Measurements from ENCODE around the gene RHEX.
"Not testable (repeated sequence)": the region's sequence is repeated elsewhere in the genome, so short reads cannot be mapped to it uniquely, and the experiment has no call there.

RHEX gene

GRCh38 chr1:206052919-206053610, at the start of gene RHEX:
Gene RHEX, plus strand, starts transcription at chr1:206053173. Its CDS starts 44,656 bp downstream, at chr1:206097829.
- not testable (repeated sequence) for H3K4me3 ChIP-seq (ENCODE audit: low read depth in 1 of 2, low read length in 2 of 2); H3K27ac ChIP-seq (ENCODE audit: low read length); H3K9me3 ChIP-seq (ENCODE audit: control insufficient read depth in 1 of 2, low read length in 2 of 2); H3K4me1 ChIP-seq (ENCODE audit: control insufficient read depth in 1 of 2, insufficient read depth in 2 of 2, low read length in 2 of 2); H3K36me3 ChIP-seq (ENCODE audit: control insufficient read depth in 1 of 2, insufficient read depth in 2 of 2, low read length in 2 of 2); H3K27me3 ChIP-seq (ENCODE audit: low read depth, low read length)

DNA sequence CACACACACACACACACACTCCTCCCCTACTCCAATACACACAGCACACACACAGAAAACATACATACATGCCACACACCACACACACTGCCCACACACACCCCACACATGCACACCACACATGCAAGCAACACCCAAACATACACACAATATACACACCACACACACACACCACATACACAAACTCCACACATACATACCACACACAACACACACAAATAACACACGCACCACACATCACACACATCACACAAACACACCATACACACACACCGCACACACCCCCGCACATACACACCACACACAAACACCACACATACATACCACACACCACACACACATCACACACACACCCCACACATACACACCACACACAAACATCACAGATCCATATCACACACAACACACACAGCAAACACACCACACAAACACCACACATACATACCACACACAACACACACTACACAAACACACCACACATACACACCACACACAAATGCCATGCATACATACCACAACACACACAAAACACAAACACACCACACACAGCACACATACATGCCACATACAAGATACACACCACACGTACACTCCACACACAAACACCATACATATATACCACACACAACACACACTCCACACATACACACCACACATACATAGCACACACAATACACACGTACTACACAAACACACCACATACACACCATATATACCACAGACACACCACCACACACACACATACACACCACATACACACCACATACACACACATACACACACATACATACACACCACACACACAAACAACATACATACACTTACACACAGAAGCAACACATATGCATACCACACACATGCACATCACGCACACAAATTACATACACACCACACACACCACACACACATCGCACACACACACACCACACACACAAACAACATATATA, 48.8 kb upstream of the RHEX start:
- Histone ChIP-seq H3K27ac (ENCODE audit: low read length) (no peak overlapping the region), H3K4me1 (ENCODE audit: control insufficient read depth in 1 of 2, insufficient read depth in 2 of 2, low read length in 2 of 2) (peaks cover 0 to 12% of the 10 kb centered on the region in 2 donors), H3K36me3 (ENCODE audit: control insufficient read depth in 1 of 2, insufficient read depth in 2 of 2, low read length in 2 of 2) (no peaks in the 10 kb centered on the region), H3K27me3 (ENCODE audit: low read depth, low read length) (no peaks in the 10 kb centered on the region), H3K9me3 (ENCODE audit: control insufficient read depth in 1 of 2, low read length in 2 of 2) (no peaks in the 10 kb centered on the region), H3K4me3 (ENCODE audit: low read depth in 1 of 2, low read length in 2 of 2) (no peak overlapping the region)

GRCh38 chr1:206004826-206005225, 48.1 kb upstream of the RHEX start:
- H3K27me3 ChIP-seq (ENCODE audit: low read depth, low read length) = no peaks in the 10 kb centered on the region
- no peak overlapping the region for H3K4me3 ChIP-seq (ENCODE audit: low read depth in 1 of 2, low read length in 2 of 2)
- H3K27ac ChIP-seq (ENCODE audit: low read length) = no peak overlapping the region
- no peaks in the 10 kb centered on the region for H3K36me3 ChIP-seq (ENCODE audit: control insufficient read depth in 1 of 2, insufficient read depth in 2 of 2, low read length in 2 of 2)
- no peaks in the 10 kb centered on the region for H3K9me3 ChIP-seq (ENCODE audit: control insufficient read depth in 1 of 2, low read length in 2 of 2)
- H3K4me1 ChIP-seq (ENCODE audit: control insufficient read depth in 1 of 2, insufficient read depth in 2 of 2, low read length in 2 of 2) = peaks cover 0 to 12% of the 10 kb centered on the region in 2 donors

GRCh38 chr1:206005234-206005633, 47.7 kb upstream of the RHEX start:
- Histone ChIP-seq H3K36me3 (ENCODE audit: control insufficient read depth in 1 of 2, insufficient read depth in 2 of 2, low read length in 2 of 2) (no peaks in the 10 kb centered on the region), H3K9me3 (ENCODE audit: control insufficient read depth in 1 of 2, low read length in 2 of 2) (no peaks in the 10 kb centered on the region), H3K4me1 (ENCODE audit: control insufficient read depth in 1 of 2, insufficient read depth in 2 of 2, low read length in 2 of 2) (peaks cover 0 to 12% of the 10 kb centered on the region in 2 donors)

GRCh38 chr1:206005778-206006180, 47.2 kb upstream of the RHEX start:
- Histone ChIP-seq H3K9me3 (ENCODE audit: control insufficient read depth in 1 of 2, low read length in 2 of 2) (no peaks in the 10 kb centered on the region), H3K27me3 (ENCODE audit: low read depth, low read length) (no peaks in the 10 kb centered on the region), H3K4me3 (ENCODE audit: low read depth in 1 of 2, low read length in 2 of 2) (no peak overlapping the region), H3K27ac (ENCODE audit: low read length) (no peak overlapping the region), H3K36me3 (ENCODE audit: control insufficient read depth in 1 of 2, insufficient read depth in 2 of 2, low read length in 2 of 2) (no peaks in the 10 kb centered on the region), H3K4me1 (ENCODE audit: control insufficient read depth in 1 of 2, insufficient read depth in 2 of 2, low read length in 2 of 2) (peaks cover 0 to 12% of the 10 kb centered on the region in 2 donors)

More at GRCh38 chr1:206005234-206005633, 47.7 kb upstream of the RHEX start:
- Histone ChIP-seq H3K27ac (ENCODE audit: low read length) (no peak overlapping the region), H3K27me3 (ENCODE audit: low read depth, low read length) (no peaks in the 10 kb centered on the region), H3K4me3 (ENCODE audit: low read depth in 1 of 2, low read length in 2 of 2) (no peak overlapping the region)

DNA sequence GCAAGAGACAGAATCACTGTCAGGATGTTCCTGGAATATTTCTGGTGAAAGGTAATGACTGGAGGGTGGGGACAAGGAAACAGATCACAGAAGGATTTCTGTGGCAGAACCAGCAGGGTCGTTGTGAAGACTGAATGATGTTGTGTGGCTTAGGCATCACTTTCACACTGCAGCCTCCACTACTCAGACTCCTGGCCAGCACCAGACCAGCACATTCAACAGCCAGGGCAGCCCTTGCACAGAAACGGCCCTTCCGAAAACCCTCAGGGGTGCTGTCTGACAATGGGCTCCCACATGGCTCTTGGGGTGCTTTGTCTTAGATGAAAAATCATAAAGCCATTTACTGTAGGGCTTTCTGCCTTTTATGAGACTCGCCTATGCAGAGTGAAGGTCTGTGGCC, 46.0 kb upstream of the RHEX start:
- H3K27ac ChIP-seq (ENCODE audit: low read length) = no peak overlapping the region
- no peaks in the 10 kb centered on the region for H3K36me3 ChIP-seq (ENCODE audit: control insufficient read depth in 1 of 2, insufficient read depth in 2 of 2, low read length in 2 of 2)
- H3K4me1 ChIP-seq (ENCODE audit: control insufficient read depth in 1 of 2, insufficient read depth in 2 of 2, low read length in 2 of 2) = peaks cover 0 to 13% of the 10 kb centered on the region in 2 donors
- no peak overlapping the region for H3K4me3 ChIP-seq (ENCODE audit: low read depth in 1 of 2, low read length in 2 of 2)
- no peaks in the 10 kb centered on the region for H3K27me3 ChIP-seq (ENCODE audit: low read depth, low read length)
- no peaks in the 10 kb centered on the region for H3K9me3 ChIP-seq (ENCODE audit: control insufficient read depth in 1 of 2, low read length in 2 of 2)

DNA sequence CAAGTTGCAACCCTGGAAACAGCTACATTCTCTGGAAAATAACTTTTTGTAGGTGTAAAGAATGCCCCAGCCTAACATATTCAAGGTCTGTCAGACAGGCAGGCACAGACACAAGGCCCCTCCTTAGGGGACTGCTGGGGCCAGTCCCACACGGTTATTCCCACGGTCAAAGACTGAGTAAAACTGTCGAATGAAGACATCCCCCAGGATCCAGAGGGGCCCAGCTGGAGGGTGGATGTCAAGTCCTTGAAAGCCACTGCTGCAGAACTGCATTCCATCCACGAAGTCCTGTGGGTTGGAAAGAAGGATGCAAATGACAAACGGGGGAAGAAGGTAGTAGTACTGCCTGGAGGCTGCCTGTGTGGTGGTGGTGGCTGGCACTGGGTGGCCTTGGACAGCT, 42.9 kb upstream of the RHEX start:
- no peak overlapping the region for H3K27ac ChIP-seq (ENCODE audit: low read length)
- H3K27me3 ChIP-seq (ENCODE audit: low read depth, low read length) = no peaks in the 10 kb centered on the region
- H3K4me3 ChIP-seq (ENCODE audit: low read depth in 1 of 2, low read length in 2 of 2) = no peak overlapping the region
- H3K36me3 ChIP-seq (ENCODE audit: control insufficient read depth in 1 of 2, insufficient read depth in 2 of 2, low read length in 2 of 2) = no peaks in the 10 kb centered on the region
- H3K9me3 ChIP-seq (ENCODE audit: control insufficient read depth in 1 of 2, low read length in 2 of 2) = no peaks in the 10 kb centered on the region
- peaks cover 0 to 9% of the 10 kb centered on the region in 2 donors for H3K4me1 ChIP-seq (ENCODE audit: control insufficient read depth in 1 of 2, insufficient read depth in 2 of 2, low read length in 2 of 2)

DNA sequence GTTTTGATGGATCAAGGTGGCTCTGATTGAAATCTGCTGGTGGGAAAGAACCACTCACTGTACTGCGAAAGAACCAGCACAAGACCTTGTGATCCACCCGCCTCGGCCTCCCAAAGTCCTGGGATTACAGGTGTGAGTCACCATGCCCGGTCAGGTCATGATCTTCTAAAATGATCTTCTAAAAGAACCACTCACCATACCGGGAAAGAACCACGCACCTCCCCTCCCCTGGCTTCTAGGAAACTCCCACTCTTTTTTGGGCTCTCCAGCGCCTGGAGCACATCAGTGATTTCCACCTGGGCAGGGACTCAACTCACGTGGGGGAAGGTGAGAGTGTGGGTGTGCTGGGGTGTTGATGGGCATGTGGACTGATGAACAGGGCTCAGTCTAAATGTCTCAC, 41.9 kb upstream of the RHEX start:
- H3K4me1 ChIP-seq (ENCODE audit: control insufficient read depth in 1 of 2, insufficient read depth in 2 of 2, low read length in 2 of 2) = peaks cover 0 to 9% of the 10 kb centered on the region in 2 donors
- no peaks in the 10 kb centered on the region for H3K9me3 ChIP-seq (ENCODE audit: control insufficient read depth in 1 of 2, low read length in 2 of 2)
- no peaks in the 10 kb centered on the region for H3K36me3 ChIP-seq (ENCODE audit: control insufficient read depth in 1 of 2, insufficient read depth in 2 of 2, low read length in 2 of 2)
- no peaks in the 10 kb centered on the region for H3K27me3 ChIP-seq (ENCODE audit: low read depth, low read length)
- no peak overlapping the region for H3K27ac ChIP-seq (ENCODE audit: low read length)
- no peak overlapping the region for H3K4me3 ChIP-seq (ENCODE audit: low read depth in 1 of 2, low read length in 2 of 2)

DNA sequence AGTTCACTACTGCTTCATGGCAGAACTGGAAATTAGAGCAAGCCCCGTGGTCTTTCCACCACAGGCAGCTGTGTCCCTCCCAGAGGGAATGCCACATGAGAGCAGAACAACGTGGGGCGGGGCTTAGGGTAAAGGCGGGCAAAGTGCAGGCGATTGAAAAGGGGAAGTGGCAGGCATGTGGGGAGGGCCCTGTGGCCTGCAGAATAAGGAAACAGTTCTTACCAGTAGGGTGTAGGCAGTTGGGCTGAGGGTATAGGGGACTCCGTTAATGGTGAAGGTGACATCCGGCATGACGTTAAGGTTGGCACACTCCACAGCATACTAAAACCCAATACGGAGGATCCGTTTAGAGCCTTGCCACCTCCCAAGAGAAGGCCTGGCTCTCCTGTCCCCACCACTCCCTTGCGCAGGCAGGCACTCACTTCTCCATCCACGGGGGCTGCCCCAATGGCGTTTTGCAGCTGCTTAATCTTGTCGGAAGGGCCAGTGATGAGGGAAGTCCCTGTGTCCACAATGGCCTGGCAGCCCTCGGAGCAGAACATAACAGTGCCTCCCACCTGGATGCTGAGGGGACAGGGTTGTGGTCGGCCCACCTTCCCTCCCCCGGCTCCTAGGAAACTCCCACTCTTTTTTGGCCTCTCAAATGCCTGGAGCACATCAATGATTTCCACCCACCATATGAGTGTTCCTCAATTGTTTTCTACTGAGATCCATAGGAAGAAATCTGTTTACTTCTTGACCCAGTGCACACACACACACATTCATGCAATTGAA, 40.7 kb upstream of the RHEX start:
- no peaks in the 10 kb centered on the region for H3K27me3 ChIP-seq (ENCODE audit: low read depth, low read length)
- H3K27ac ChIP-seq (ENCODE audit: low read length) = no peak overlapping the region
- no peaks in the 10 kb centered on the region for H3K9me3 ChIP-seq (ENCODE audit: control insufficient read depth in 1 of 2, low read length in 2 of 2)
- no peak overlapping the region for H3K4me3 ChIP-seq (ENCODE audit: low read depth in 1 of 2, low read length in 2 of 2)
- peaks cover 0 to 9% of the 10 kb centered on the region in 2 donors for H3K4me1 ChIP-seq (ENCODE audit: control insufficient read depth in 1 of 2, insufficient read depth in 2 of 2, low read length in 2 of 2)
- no peaks in the 10 kb centered on the region for H3K36me3 ChIP-seq (ENCODE audit: control insufficient read depth in 1 of 2, insufficient read depth in 2 of 2, low read length in 2 of 2)

- Histone ChIP-seq H3K27me3 (ENCODE audit: low read depth, low read length) (no peaks in the 10 kb centered on the region), H3K36me3 (ENCODE audit: control insufficient read depth in 1 of 2, insufficient read depth in 2 of 2, low read length in 2 of 2) (no peaks in the 10 kb centered on the region), H3K4me1 (ENCODE audit: control insufficient read depth in 1 of 2, insufficient read depth in 2 of 2, low read length in 2 of 2) (peaks cover 0 to 9% of the 10 kb centered on the region in 2 donors), H3K9me3 (ENCODE audit: control insufficient read depth in 1 of 2, low read length in 2 of 2) (no peaks in the 10 kb centered on the region), H3K4me3 (ENCODE audit: low read depth in 1 of 2, low read length in 2 of 2) (no peak overlapping the region), H3K27ac (ENCODE audit: low read length) (no peak overlapping the region)
Observed at GRCh38 chr1:206013026-206013795, 39.8 kb upstream of the RHEX start.

Data from muscle layer of duodenum (tissue), 2 donors.